Endometrial microvascular endothelial cells (primary cell): ENCODE results near the gene AUTS2. TPM values are rescaled to one million over a fixed set of nuclear protein-coding genes. Genes with fewer than 3 reads are reported as not detected.

Experiments
- in situ Hi-C: cut with HindIII; loops from 2 replicates; pipeline ENCODE4 v1.10.0; 2017; ENCODE audit warnings: low sequenced_read_pairs, low pct_unique_long_range_greater_than_20kb; ENCODE audit errors: inconsistent ontology term
- total RNA-seq: library from RNA; depleted of rRNA; stranded (reverse); fragments of >200 nt; gene quantifications from one replicate; pipeline ENCODE4 v1.2.3, GENCODE V29; 2015; ENCODE audit errors: inconsistent ontology term

AUTS2 gene
- total RNA-seq, 1 donor from 2014 or later = 0.09 TPM

- in situ Hi-C loops = no loop called here
Measured at GRCh38 chr7:69956541-69956940, 358.3 kb downstream of the AUTS2 start.

- in situ Hi-C loops = no loop called here
Measured at GRCh38 chr7:69957661-69958060, 359.4 kb downstream of the AUTS2 start.

- in situ Hi-C loops = no loop called here
Measured at GRCh38 chr7:69959789-69960499, 361.7 kb downstream of the AUTS2 start.

- in situ Hi-C loops = no loop called here
Measured at GRCh38 chr7:69961436-69961835, 363.2 kb downstream of the AUTS2 start.

- in situ Hi-C loops = no loop called here
Measured at GRCh38 chr7:69962186-69963065, 364.2 kb downstream of the AUTS2 start.

- in situ Hi-C loops = no loop called here
Measured at GRCh38 chr7:69963393-69963792, 365.1 kb downstream of the AUTS2 start.

- in situ Hi-C loops = no loop called here
Measured at GRCh38 chr7:69966766-69967591, 368.7 kb downstream of the AUTS2 start.

- in situ Hi-C loops = no loop called here
Measured at GRCh38 chr7:69967689-69968450, 369.6 kb downstream of the AUTS2 start.

GRCh38 chr7:69968969-69969556 lies 370.8 kb downstream of the AUTS2 start:
- in situ Hi-C loops = no loop called here

- in situ Hi-C loops = no loop called here
Measured at GRCh38 chr7:69981646-69982045, 383.4 kb downstream of the AUTS2 start.

GRCh38 chr7:69982197-69982596 lies 383.9 kb downstream of the AUTS2 start:
- in situ Hi-C loops = no loop called here

- in situ Hi-C loops = no loop called here
Measured at GRCh38 chr7:69989551-69989950, 391.3 kb downstream of the AUTS2 start.

GRCh38 chr7:69992938-69993337 lies 394.7 kb downstream of the AUTS2 start:
- in situ Hi-C loops = no loop called here

- in situ Hi-C loops = no loop called here
Measured at GRCh38 chr7:69994218-69994617, 395.9 kb downstream of the AUTS2 start.

- in situ Hi-C loops = no loop called here
Measured at GRCh38 chr7:69994886-69995542, 396.7 kb downstream of the AUTS2 start.

GRCh38 chr7:69996121-69996520 lies 397.8 kb downstream of the AUTS2 start:
- in situ Hi-C loops = no loop called here

GRCh38 chr7:70000737-70001348 lies 402.6 kb downstream of the AUTS2 start:
- in situ Hi-C loops = no loop called here
